NCI-H2227 (cell line): ENCODE results near the gene ATP2A3.

Experiments
- DNase-seq: peaks from one replicate; lab custom pipeline; 2025; ENCODE audit not compliant: unreplicated experiment; lab: John Stamatoyannopoulos, UW

Gene ATP2A3

DNA sequence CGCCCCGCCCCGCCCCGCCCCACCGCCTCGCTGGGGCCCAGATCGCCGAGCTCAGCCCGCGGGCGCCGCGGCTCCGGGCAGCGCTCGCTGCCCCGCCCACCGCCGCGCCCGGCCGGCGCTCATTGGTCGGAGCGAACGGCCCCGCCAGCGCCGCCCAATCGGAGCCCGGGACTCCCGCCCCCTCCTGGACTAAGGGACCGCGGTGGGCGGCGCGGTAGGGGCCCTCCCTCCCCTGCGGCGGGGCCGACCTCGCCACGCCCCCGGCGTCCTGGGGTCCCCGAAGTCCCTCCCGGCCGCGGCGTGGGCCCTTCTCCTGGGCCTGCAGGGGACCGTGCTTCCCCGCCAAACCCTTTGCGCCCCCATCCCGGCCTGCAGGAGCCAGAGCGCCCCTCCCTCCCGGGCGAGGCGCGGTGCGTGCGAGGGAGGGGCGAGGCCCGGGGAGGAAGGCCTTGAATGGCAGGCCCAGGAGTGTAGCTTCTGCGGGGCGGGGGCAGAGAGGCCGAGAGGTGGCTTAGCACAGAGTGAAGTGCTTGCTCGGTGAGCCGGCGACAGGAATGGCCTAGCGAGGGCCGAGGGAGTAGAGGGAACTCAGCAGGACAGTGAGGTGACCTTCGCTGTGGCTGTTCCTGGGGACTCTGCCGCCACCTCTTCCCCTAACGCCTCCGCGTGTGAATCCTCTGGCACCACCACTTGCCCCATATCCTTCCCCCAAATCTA is 71.1 kb downstream of the ATP2A3 start, which contains the start of gene CAMKK1:
Gene CAMKK1, minus strand, starts transcription at position 51 of the 717 bp plus-strand sequence. CDS start 7,366 bp downstream, outside the sequence.
- DNase-seq: peak; percentile 89

DNA sequence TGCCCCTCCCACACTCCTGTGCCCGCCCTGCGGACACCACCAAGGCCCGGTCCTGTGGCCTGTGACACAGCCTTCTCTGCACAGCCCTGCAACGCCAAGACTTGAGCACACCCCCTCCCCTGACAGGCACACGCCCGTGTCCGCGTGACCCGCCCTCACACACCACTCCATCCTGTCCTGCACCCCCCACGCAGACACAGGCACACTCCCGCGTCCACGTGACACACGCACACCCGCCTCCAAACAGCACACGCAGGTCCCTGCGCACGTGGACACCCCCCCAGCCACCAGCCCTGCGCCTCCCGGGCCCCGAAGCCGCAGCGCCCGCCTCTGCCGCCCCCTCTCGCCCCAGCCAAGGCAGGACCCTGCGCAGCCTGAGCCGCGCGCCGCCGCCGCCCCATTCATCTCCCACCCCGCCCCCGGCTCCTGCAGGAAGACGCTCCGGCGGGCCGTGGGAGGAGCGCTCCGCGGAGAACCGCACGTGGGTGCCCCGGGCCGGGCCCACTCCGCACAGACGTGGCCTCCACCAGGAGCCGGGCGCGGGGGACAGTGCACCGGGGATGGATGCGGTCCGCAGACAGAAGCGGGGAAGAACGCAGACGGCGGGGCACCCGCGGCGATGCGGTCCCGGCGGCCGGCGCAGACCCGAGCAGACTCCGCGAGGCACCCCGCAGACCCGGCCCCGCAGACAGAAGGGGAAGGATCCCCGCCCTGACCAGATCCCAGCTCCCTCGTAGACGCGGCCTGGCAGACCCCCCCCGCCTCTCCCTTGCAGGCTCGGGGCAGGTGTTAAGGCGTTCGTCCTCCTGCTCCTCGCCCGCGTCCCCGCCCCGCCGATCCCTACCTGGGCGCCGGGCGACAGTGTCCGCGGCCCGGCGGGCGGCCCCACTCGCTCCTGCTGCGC is 71.9 kb downstream of the ATP2A3 start:
- peak; percentile 74 for DNase-seq

DNA sequence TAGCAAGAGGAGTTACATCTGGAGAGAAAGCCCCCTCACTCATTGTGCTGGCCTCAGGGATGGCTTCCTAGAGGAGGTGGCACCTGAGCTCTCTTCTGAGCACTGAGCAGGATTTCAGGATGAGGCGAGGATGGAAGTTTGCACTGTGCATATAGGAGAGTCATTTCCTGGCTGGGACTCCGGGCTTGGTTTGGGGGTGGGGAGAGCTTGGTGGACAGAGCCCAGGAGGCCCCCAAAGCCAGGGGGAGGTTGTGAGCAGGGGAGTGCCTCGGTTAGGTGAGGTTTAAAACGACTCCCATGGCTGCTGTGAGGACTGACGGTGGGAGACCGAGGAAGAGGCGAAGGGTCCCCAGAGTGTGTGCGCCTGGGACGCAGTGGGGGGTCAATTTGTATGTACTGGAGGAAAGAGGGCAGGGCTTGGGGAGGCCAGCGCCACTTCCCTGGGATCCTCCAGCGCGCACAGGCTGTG is 72.6 kb downstream of the ATP2A3 start:
- DNase-seq: no peak

DNA sequence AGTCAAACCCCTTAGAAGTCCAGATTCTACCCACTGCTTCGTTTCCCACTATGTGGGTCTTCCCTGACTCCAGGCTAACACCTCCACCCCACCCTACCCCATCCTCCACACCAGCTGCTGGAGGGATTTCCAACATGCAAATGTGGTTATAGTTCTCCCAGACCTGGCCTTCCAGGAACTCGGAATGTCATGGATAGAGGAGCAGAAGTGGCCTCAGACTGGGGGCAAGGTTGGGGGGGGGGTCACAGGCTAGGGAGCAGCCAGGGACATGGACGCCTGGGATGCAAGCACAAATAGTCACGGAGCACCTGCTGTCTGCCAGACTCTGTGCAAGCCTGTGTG is 73.4 kb downstream of the ATP2A3 start:
- DNase-seq: no peak

DNA sequence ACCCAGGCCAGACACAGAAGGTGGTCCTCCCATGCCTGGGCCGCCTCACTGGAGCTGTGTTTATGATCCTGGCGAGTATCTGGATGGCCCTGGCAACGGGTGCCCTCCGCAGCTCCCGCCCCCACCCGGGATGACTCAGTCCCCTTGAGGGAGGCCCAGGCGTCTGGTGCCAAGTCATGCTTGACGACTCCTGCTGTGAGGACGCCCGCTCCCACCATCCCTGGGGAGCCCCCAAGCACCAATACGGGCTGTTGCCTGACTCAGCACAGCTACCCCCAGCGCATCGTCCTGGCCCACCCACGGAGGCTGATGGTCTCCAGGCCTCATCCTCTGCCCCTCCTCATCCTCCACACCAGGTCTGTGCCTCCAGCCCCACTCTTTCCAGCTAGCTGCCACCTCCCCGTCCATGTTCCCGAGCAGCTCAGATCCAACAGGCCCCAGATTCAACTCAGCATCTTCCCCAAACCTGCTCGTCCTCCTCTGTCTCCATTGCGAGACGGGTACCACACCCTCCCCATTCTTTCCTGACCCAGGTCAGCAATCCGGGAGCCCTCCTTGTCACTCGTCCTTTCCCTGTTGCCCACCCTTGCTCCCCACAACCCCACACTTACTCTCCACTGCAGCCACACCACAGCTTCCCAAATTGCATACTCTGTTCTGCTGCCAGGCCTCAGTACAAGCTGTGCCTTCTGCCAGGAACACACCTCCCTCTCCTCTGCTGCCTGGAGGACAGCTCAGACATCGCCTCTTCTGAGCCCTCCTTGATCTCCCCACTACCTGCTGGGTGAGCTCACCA is 74.0 kb downstream of the ATP2A3 start:
- DNase-seq: no peak

DNA sequence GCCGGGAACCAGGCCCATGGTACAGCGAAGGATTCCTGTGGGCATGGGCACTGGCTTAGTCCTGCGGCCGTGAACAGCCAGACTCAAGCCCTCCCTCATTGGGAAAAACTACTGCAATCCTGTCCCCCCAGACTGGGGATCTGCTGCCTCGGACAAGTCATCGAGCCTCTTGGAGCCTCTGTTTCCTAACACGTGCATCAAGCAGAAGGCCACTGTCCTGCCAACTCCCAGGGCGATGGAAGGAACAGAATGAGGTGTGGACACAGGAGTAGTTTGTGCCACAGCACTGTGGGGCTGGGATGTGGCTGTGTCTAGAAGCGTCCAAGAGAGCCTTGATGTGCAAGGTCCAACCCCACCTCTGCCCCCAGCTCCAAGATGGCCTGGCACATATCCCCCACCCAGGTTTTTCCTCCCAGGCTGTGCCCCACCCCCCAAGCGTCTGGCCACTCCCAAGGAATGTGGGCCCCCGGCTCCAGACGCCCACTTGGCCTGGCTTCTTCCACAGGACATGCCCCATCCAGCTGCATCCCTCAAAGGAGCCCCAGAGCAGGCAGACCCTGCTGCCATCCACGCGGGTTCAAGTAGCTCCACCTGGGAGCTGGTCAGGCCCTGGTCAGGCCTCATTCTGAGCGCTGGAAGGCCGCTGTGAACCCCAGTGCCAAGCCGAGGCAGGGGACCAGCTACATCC is 74.8 kb downstream of the ATP2A3 start:
- DNase-seq: no peak

DNA sequence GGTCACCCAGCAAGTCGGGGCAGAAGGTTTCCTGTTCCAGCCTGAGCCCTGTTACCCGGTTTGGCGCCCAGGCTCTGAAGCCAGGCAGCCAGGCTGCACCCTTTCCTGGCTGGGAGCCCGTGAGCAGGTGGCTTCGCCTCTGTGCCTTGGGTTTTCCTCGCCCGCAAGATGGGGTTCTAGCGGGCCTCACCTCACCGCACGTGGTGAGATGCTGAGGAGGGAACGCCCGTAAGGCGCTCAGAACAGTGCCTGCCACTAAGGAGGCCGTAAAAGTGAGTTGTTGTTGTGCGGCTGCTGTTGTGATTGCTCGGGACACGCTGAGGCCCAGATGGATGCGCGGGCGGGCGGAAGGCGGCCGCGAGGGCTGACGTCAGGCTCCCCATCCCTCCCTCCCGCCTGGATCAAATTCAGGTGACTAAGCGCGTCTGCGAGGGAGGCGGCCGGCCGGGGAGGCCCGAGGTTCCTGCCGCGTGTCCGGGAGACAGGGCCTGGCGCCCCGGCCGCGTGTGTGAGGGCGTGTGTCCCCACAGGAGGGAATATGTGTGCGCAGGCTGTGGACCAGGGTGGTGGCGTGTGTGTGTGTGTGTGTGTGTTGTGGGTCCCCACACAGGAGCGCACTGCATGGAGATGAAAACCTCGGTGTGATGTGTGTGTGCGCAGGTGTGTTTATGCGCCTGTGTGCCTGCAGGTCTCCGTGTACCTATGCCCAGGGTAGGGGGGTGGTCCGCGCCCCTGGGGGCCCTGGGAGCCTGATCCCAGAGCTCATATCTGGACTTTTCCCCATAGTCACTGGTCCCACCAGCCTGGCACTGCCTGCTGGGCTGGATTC is 75.7 kb downstream of the ATP2A3 start:
- peak; percentile 38 for DNase-seq

DNA sequence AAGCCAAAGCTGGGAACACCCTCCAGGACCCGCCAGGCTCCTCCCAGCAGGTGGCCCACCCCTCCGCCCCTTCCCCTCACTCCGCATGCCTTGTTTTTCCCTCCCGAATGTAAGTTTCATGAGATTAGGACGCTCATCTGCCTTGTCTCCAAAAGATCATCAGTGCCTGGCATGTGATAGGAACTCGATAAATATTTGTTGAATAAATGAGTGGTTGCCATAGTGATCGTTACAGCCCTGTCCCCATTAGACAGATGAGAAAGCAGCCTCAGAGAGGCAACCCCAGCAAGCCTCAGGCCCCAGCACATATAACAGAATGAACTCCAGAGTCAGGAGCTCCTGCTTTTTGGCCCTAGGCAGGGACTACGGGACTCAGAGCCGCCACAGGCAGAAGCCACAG is 76.4 kb downstream of the ATP2A3 start:
- no peak for DNase-seq

DNA sequence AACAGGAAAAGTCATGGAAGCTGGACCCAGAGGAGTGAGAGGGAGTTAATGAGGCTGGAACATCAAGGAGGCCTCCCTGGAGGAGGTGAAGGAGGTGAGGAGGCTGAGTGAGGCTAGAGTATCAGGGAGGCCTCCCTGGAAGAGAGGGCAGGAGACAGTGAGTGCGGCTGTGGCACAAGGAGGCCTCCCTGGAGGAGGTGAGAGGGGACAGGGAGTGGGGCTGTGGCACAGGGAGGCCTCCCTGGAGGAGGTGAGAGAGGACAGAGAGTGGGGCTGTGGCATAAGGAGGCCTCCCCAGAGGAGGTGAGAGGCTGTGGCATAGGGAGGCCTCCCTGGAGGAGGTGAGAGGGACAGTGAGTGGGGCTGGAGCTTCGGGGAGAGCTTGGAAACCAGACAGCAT is 76.8 kb downstream of the ATP2A3 start:
- DNase-seq: no peak

DNA sequence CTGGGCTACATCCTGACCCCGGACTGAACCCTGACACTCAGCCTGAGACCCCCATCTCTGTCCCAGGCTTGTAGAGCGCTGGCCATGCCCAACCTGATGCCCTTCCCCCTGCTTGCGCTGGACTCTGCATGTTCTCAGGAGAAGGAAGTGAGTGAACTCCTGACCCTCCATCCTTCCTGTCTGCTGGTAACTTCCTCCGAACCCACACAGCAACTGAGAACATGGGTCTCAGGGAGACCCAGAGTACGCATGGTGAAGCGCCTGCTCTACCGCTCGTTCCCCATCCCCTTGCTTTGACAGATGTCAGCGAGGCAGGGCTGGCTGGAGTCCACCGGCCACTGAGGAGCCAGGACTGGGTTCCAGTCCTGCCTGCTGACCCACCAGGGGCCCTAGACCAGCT is 77.5 kb downstream of the ATP2A3 start:
- DNase-seq: no peak

DNA sequence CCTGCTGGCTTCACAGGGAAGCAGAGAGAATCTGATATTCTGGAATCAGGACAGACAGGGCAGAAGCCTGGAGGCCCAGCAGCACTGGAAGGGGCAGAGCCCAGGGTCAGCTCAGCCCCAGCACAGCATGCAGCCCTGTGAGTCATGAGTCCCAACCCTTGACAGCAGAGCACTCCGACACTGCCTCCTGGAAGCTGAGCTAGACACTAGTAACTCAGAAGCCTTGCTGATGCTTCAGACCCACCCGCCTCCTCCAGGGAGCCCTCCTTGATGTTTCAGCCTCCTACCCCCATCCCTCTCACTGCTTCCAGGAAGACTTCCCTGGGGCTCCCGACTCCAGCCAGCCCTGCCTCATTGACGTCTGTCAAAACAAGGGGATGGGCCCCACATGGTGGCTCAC is 78.3 kb downstream of the ATP2A3 start:
- no peak for DNase-seq

DNA sequence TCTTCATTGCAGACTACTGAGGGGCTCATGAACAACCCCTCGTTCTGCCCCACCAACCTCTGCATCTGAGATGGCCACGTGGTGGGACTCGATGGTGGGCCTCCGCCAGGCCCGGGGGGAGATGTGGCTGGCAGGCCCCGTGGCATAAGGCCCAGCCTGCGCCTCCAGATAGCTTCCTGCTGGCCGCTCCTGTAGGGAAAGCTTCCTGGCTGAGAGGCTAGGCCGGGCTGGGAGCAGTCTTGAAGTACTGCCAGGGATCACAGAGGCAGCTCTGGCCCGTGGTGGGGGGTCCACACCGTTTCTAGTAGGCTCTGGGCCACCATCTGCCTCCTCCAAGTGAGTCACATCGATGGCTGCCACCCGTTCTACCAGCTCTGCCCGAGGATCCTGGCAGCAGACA is 79.0 kb downstream of the ATP2A3 start:
- no peak for DNase-seq

DNA sequence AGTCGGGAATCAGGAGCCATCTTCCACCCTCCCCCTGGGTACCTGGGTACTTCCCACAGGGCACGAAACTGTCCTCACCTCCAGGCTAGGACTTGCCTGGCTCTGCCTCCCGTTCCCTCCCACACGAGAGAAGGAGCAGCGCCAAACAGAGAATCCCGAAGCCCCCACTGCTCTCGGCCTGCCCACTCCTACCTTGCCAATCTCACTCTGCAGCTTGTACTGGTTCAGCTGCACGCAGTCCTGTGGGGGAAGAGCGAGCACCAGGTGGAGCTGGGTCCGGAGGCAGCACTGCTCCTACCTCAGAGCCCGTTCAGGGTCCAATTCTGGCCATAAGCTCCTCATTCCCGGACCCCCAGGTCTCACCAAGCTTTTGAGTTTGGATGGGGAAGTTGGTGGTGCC is 80.0 kb downstream of the ATP2A3 start:
- DNase-seq: no peak

DNA sequence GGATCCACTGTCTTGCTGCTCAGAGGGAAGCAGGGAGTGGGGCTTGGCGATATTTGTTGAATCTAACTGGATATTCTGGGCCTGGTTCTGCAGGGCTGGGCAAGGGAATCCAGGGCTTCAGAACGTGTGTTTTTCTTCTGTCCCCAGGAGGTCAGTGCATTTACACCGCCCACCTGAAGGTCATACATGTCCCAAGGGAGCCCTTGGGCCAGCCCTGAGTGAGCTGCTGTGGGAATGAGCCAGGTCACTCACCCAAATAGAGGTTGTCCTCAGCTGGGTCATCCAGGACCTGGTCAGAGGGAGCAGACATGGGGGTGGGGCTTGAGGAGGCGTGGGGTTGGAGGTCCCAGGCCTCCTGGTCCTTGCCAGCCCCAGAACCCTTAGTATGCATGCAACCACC is 82.0 kb downstream of the ATP2A3 start:
- DNase-seq: no peak

DNA sequence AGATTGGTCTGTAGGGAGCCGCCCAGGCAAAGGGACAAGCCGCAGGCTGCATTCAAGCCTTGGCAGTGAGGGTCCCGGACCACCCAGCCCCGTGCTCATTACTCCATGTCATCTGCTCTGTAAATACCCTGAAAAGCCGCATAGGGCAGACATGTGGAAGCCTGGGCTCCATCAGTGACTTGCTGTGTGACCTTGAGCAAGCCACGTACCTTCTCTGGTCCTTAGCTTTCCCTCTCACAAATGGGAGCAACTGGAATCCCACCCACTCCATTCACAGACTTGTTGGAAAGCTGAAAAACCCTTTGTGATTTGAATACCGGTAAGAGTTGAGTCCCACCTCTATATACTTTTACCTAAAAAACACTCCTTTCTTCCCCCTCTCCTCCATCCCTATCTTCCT is 83.3 kb downstream of the ATP2A3 start:
- no peak for DNase-seq

DNA sequence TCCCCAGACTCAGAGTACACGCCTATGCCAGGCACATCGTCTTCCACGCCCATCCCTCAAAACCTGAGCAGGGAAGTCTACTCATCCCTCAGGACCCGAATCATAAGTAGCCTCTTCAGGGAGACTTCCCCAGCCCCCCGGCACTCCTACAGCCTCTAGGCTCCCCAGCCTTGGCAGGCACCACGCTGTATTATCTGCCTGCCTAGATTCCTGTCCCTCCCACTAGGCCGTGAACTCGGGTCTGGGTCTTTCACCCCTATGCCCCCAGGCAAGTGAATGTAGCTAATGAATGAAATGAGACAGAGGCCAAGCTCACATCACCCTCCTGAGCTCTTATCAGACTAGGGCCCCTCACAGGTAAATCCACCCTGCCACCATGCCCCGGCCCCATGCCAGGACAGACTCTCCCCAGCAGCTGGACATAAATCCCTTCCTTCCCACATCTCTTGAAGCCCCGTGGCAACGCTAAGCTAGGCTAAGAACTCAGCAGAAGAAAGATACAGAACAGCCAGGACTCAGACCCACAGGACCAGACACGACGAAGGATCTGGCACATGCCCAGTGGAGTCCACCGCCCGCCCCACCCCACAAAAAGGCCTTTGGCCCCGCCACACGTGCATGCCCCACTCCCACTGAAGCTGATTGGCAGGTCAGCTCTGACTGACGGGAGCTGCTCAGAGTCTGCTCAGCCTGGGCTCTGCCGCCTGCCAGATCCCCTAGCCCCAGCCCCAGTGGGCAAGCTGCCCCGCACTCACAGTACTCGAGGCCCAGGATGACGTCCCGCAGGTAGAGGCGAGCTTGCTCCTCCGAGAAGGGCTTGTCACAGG is 84.4 kb downstream of the ATP2A3 start:
- peak; percentile 14 for DNase-seq

DNA sequence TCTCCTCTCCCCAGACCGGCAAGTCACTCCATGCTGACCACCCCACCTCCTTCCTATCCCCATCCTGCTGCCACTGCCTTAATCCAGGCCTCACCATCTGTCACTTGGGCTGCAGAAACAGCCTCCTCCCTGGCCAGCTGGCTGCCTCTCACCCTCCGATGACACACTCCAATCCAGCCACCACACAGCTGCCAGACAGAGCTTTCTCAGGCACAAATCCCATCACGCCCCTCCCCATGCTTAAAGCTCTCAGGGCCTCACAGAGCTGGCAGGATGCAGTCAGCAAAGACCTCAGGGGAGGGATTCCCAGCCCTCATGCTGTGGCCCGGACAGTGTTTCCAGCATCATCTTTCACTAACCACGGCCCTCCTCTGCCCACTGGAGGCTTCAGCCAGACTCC is 85.1 kb downstream of the ATP2A3 start:
- peak; percentile 55 for DNase-seq

DNA sequence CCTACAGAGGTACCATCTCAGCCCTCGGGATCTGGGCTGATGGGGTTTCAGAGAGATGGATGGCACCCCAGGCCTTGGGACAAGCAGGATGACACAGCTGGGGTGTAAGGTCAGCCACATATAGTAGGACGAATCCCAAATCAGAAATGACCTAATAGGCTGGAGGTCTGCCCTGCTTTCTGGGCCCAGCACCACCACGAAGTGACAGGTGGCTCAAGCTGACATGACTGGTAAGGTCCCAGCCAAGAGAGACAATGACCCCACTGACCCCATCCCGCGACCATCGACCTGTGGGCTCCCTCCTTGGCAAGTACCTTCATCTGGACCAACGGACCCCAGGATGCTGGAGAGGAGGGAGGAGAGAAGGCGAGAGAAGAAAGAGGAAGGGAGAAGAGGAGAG is 87.0 kb downstream of the ATP2A3 start:
- no peak for DNase-seq

DNA sequence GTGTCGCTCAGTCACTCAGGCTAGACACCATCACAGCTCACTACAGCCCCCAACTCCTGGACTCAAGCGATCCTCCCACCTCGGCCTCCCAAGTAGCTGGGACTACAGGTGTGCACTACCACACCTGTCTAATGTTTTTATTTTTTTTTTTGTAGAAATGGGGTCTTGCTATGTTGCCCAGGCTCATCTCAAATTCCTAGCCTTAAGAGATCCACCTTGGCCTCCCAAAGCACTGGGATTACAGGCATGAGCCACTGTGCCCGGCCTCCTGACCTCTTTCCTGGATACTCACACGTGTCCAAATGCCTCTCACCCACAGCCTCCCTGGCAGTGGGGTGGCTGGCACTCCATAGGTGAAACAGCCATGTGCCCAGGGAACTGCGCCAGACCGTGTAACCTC is 88.9 kb downstream of the ATP2A3 start:
- no peak for DNase-seq
